HG02840 (cell line): ENCODE measurements around the gene TMEM232.

ENCODE experiments used
- ATAC-seq: cut with Tn5 transposase; IDR thresholded peaks from one replicate; pipeline ENCODE4 v1.9.1; 2021; ENCODE audit warnings: mild to moderate bottlenecking, moderate library complexity, moderate number of reproducible peaks; ENCODE audit not compliant: unreplicated experiment, low FRiP score

TMEM232 gene

GRCh38 chr5:110638970-110639902, 87.2 kb downstream of the TMEM232 start:
- ATAC-seq = no peak

- ATAC-seq = no peak
Observed at GRCh38 chr5:110634475-110634874, 92.0 kb downstream of the TMEM232 start.

- ATAC-seq = no peak
Observed at GRCh38 chr5:110631236-110631635, 95.2 kb downstream of the TMEM232 start.

GRCh38 chr5:110630350-110630749, 96.1 kb downstream of the TMEM232 start:
- no peak for ATAC-seq

GRCh38 chr5:110625376-110625999, 101.0 kb downstream of the TMEM232 start:
- ATAC-seq = no peak

GRCh38 chr5:110623874-110624273, 102.6 kb downstream of the TMEM232 start:
- no peak for ATAC-seq

- ATAC-seq = no peak
Observed at GRCh38 chr5:110618941-110619340, 107.5 kb downstream of the TMEM232 start.

GRCh38 chr5:110616009-110616408, 110.5 kb downstream of the TMEM232 start:
- ATAC-seq = no peak

GRCh38 chr5:110612794-110613247, 113.7 kb downstream of the TMEM232 start:
- no peak for ATAC-seq

GRCh38 chr5:110611817-110612216, 114.7 kb downstream of the TMEM232 start:
- ATAC-seq = no peak

GRCh38 chr5:110594866-110595265, 131.6 kb downstream of the TMEM232 start:
- ATAC-seq = no peak

- ATAC-seq = no peak
Observed at GRCh38 chr5:110590187-110590586, 136.3 kb downstream of the TMEM232 start.

- no peak for ATAC-seq
Observed at GRCh38 chr5:110588286-110588980, 138.0 kb downstream of the TMEM232 start.

- ATAC-seq = no peak
Observed at GRCh38 chr5:110580625-110581024, 145.8 kb downstream of the TMEM232 start.

- no peak for ATAC-seq
Observed at GRCh38 chr5:110572729-110573128, 153.7 kb downstream of the TMEM232 start.

- no peak for ATAC-seq
Observed at GRCh38 chr5:110562191-110562590, 164.3 kb downstream of the TMEM232 start.

GRCh38 chr5:110561510-110561909, 165.0 kb downstream of the TMEM232 start:
- ATAC-seq = no peak

- ATAC-seq = no peak
Observed at GRCh38 chr5:110549301-110549700, 177.2 kb downstream of the TMEM232 start.

- no peak for ATAC-seq
Observed at GRCh38 chr5:110548171-110548570, 178.3 kb downstream of the TMEM232 start.

- no peak for ATAC-seq
Observed at GRCh38 chr5:110547495-110547894, 179.0 kb downstream of the TMEM232 start.

GRCh38 chr5:110545716-110546115, 180.8 kb downstream of the TMEM232 start:
- no peak for ATAC-seq
